NT2/D1 (cell line): ENCODE measurements around the gene IL1RL1.

Experiments used
- SUZ12 ChIP-seq: IDR thresholded peaks from 2 replicates; pipeline ENCODE4 v1.6.1; 2011; ENCODE audit not compliant: insufficient read length, insufficient read depth; ENCODE audit errors: extremely low read depth
- YY1 ChIP-seq: IDR thresholded peaks from 2 replicates; pipeline ENCODE4 v1.6.1; 2011; ENCODE audit not compliant: insufficient read length, insufficient read depth
- ZNF274 ChIP-seq: IDR thresholded peaks from 2 replicates; pipeline ENCODE4 v1.6.1; 2011; ENCODE audit warnings: mild to moderate bottlenecking, low read depth, low read length

DNA sequence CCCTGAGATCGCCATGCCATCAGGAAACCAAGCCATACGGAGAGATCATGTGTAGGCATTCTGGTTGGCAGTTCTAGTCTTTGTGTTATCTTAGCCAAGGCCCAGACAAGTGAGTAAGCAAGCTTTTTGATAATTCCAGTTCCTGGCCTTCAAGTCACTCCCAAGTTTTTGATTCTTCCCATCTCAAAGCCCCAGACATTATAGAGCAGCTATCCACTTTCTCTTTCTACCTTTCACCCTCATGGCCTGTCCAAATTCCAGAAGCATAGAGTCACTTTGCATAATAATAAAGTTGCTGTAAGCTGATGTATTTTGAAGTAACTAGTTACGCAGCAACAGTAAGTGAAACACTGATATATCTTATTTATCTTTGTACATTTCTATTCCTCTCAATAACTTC lies 26.8 kb upstream of the IL1RL1 start:
- TF ChIP-seq ZNF274 = no peak
- no peak for TF ChIP-seq YY1
- no peak for TF ChIP-seq SUZ12
